Neural cell (in vitro differentiated cells): ENCODE results near the gene RBM3. TPM values are rescaled to one million over a fixed set of nuclear protein-coding genes. Genes with fewer than 3 reads are reported as not detected.

Experiments used
- H2AFZ ChIP-seq: fragments of 200-600, 300-800 bp; sonication (generic), shearing (Covaris generic); 2 replicates; pipeline ENCODE4 v1.6.0; 2014; ENCODE audit warnings: low read depth, mild to moderate bottlenecking, antibody characterized with exemption, low read length, moderate library complexity
- H3F3A ChIP-seq: fragments of 200-600 bp; shearing (Covaris generic); 2 replicates; pipeline ENCODE4 v1.6.1; 2016; ENCODE audit warnings: mild to moderate bottlenecking, moderate library complexity, mixed read lengths, antibody characterized with exemption, low read length; ENCODE audit not compliant: insufficient read depth, poor library complexity, severe bottlenecking
- H3K27ac ChIP-seq: fragments of 200-600, 300-800 bp; sonication (generic), shearing (Covaris generic); 2 replicates; pipeline ENCODE4 v1.5.1; 2014; ENCODE audit warnings: mild to moderate bottlenecking, low read length, moderate library complexity
- H3K27me3 ChIP-seq: fragments of 300-800, 200-600 bp; sonication (generic), shearing (Covaris generic); 2 replicates; pipeline ENCODE4 v1.6.0; 2014; ENCODE audit warnings: mild to moderate bottlenecking, low read depth, low read length, moderate library complexity; ENCODE audit not compliant: insufficient read depth
- H3K36me3 ChIP-seq: fragments of 300-800, 200-600 bp; sonication (generic), shearing (Covaris generic); 2 replicates; pipeline ENCODE4 v1.5.1; 2014; ENCODE audit warnings: mild to moderate bottlenecking, antibody characterized with exemption, low read length, moderate library complexity; ENCODE audit not compliant: insufficient read depth
- H3K4me2 ChIP-seq: fragments of 300-800, 200-600 bp; sonication (generic), shearing (Covaris generic); 2 replicates; pipeline ENCODE4 v1.6.0; 2014; ENCODE audit warnings: mild to moderate bottlenecking, low read length
- H3K4me3 ChIP-seq: fragments of 300-800, 200-600 bp; sonication (generic), shearing (Covaris generic); 2 replicates; pipeline ENCODE4 v1.5.1; 2014; ENCODE audit warnings: mild to moderate bottlenecking, low read length, moderate library complexity
- H3K79me2 ChIP-seq: fragments of 200-600 bp; shearing (Covaris generic); replicated peaks from 2 replicates; pipeline ENCODE4 v1.6.0; 2014; ENCODE audit warnings: mild to moderate bottlenecking, low read length, moderate library complexity; ENCODE audit not compliant: insufficient read depth
- H3K9ac ChIP-seq: fragments of 300-800, 200-600 bp; sonication (generic), shearing (Covaris generic); 2 replicates; pipeline ENCODE4 v1.6.1; 2016; ENCODE audit warnings: mild to moderate bottlenecking, low read length, mixed read lengths
- H3K9me2 ChIP-seq: fragments of 200-600 bp; shearing (Covaris generic); 2 replicates; pipeline ENCODE4 v1.6.1; 2016; ENCODE audit warnings: mild to moderate bottlenecking, low read length, mixed read lengths; ENCODE audit not compliant: insufficient read depth
- H3K9me3 ChIP-seq: fragments of 200-600, 300-800 bp; sonication (generic), shearing (Covaris generic); 2 replicates; pipeline ENCODE4 v1.6.1; 2016; ENCODE audit warnings: mild to moderate bottlenecking, mixed run types, low read length, moderate library complexity, mixed read lengths
- H4K20me1 ChIP-seq: fragments of 200-600 bp; shearing (Covaris generic); 2 replicates; pipeline ENCODE4 v1.6.1; 2016; ENCODE audit warnings: mild to moderate bottlenecking, mixed run types; ENCODE audit not compliant: insufficient read depth
- CTCF ChIP-seq: fragments of 450-650 bp; IDR thresholded peaks from 2 replicates; pipeline ENCODE4 v1.5.1; 2014; ENCODE audit warnings: antibody characterized with exemption, mild to moderate bottlenecking, moderate library complexity; ENCODE audit not compliant: poor library complexity, severe bottlenecking
- EP300 ChIP-seq: fragments of 450-650 bp; conservative IDR thresholded peaks from 2 replicates; pipeline ENCODE4 v1.6.1; 2014; ENCODE audit warnings: antibody characterized with exemption, mild to moderate bottlenecking, moderate library complexity; ENCODE audit not compliant: poor library complexity, severe bottlenecking
- EZH2 ChIP-seq: fragments of 200-600, 300-800 bp; shearing (Covaris generic), sonication (generic); IDR thresholded peaks from 2 replicates; pipeline ENCODE4 v1.6.1; 2014; ENCODE audit warnings: antibody characterized with exemption, low read length, borderline replicate concordance, mild to moderate bottlenecking; ENCODE audit not compliant: insufficient read depth, poor library complexity, severe bottlenecking
- MXI1 ChIP-seq: fragments of 450-650 bp; conservative IDR thresholded peaks from 2 replicates; pipeline ENCODE4 v1.6.1; 2014; ENCODE audit warnings: antibody characterized with exemption, mild to moderate bottlenecking; ENCODE audit not compliant: poor library complexity, severe bottlenecking
- POLR2AphosphoS5 ChIP-seq: IDR thresholded peaks from 2 replicates; pipeline ENCODE4 v1.6.1; 2012
- RAD21 ChIP-seq: fragments of 450-650 bp; conservative IDR thresholded peaks from 2 replicates; pipeline ENCODE4 v1.6.1; 2014; ENCODE audit warnings: antibody characterized with exemption, mild to moderate bottlenecking, moderate library complexity
- REST ChIP-seq: IDR thresholded peaks from 2 replicates; pipeline ENCODE4 v1.6.1; 2012; ENCODE audit warnings: borderline replicate concordance
- SMC3 ChIP-seq: fragments of 450-650 bp; conservative IDR thresholded peaks from 2 replicates; pipeline ENCODE4 v1.6.1; 2014; ENCODE audit warnings: antibody characterized with exemption, mild to moderate bottlenecking, moderate library complexity; ENCODE audit not compliant: poor library complexity
- TAF1 ChIP-seq: IDR thresholded peaks from 2 replicates; pipeline ENCODE4 v1.6.1; 2012; ENCODE audit warnings: low read depth
- polyA plus RNA-seq: library from polyadenylated mRNA; depleted of rRNA; stranded (reverse); fragments of >200 nt; gene quantifications from 2 replicates; pipeline ENCODE4 v1.2.3, GENCODE V29; 2014

RBM3 gene
- polyA plus RNA-seq, 1 donor from 2014 or later = 378 TPM

- no peak overlapping the region for H3K27ac ChIP-seq
- no peaks in the 10 kb centered on the region for H4K20me1 ChIP-seq
- no peak for TF ChIP-seq TAF1
- TF ChIP-seq CTCF = no peak
- TF ChIP-seq MXI1 = no peak
- no peak for TF ChIP-seq EZH2
- TF ChIP-seq POLR2AphosphoS5 = no peak
- TF ChIP-seq EP300 = no peak
- TF ChIP-seq REST = no peak
- TF ChIP-seq SMC3 = no peak
- no peak for TF ChIP-seq RAD21
- no peak overlapping the region for H3K4me2 ChIP-seq
- H3K4me3 ChIP-seq = no peak overlapping the region
- no peaks in the 10 kb centered on the region for H3K27me3 ChIP-seq
- no peak overlapping the region for H3K9ac ChIP-seq
- H3K36me3 ChIP-seq = no peaks in the 10 kb centered on the region
- no peak overlapping the region for H2AFZ ChIP-seq
- peaks cover 9% of the 10 kb centered on the region for H3K79me2 ChIP-seq
- no peaks in the 10 kb centered on the region for H3F3A ChIP-seq
- no peaks in the 10 kb centered on the region for H3K9me2 ChIP-seq
- H3K9me3 ChIP-seq = no peaks in the 10 kb centered on the region
These were observed 4.4 kb downstream of the RBM3 start for GRCh38 chrX:48578661-48579128.

GRCh38 chrX:48579259-48579658, 5.0 kb downstream of the RBM3 start:
- no peaks in the 10 kb centered on the region for H4K20me1 ChIP-seq
- H3K79me2 ChIP-seq = peaks cover 9% of the 10 kb centered on the region
- no peaks in the 10 kb centered on the region for H3K27me3 ChIP-seq
- TF ChIP-seq SMC3 (no peak), TAF1 (no peak), POLR2AphosphoS5 (no peak), MXI1 (no peak), EP300 (no peak), REST (no peak), EZH2 (no peak), RAD21 (no peak), CTCF (no peak)
- H3K4me2 ChIP-seq = no peak overlapping the region
- H3K9me2 ChIP-seq = no peaks in the 10 kb centered on the region
- no peak overlapping the region for H3K9ac ChIP-seq
- H3K9me3 ChIP-seq = no peaks in the 10 kb centered on the region
- H3F3A ChIP-seq = no peaks in the 10 kb centered on the region
- no peak overlapping the region for H2AFZ ChIP-seq
- no peak overlapping the region for H3K27ac ChIP-seq
- no peak overlapping the region for H3K4me3 ChIP-seq
- no peaks in the 10 kb centered on the region for H3K36me3 ChIP-seq
